KG1 (cell line): ENCODE results near the gene EIF5B.
"Not testable (repeated sequence)": the region's sequence is repeated elsewhere in the genome, so short reads cannot be mapped to it uniquely, and the experiment has no call there.

Source experiments
- DNase-seq: peaks from one replicate; lab custom pipeline; 2025; lab: John Stamatoyannopoulos, UW

EIF5B gene

GRCh38 chr2:99337113-99338028, at the start of gene EIF5B:
Gene EIF5B, plus strand, starts transcription at chr2:99337389. Its CDS starts 166 bp downstream, at chr2:99337555.
- peak; percentile 96 for DNase-seq

GRCh38 chr2:99297994-99298393, 39.2 kb upstream of the EIF5B start:
- DNase-seq: no peak

GRCh38 chr2:99299580-99299979, 37.6 kb upstream of the EIF5B start:
- no peak for DNase-seq

GRCh38 chr2:99301097-99301496, 36.1 kb upstream of the EIF5B start, which contains the start of gene LYG1:
Gene LYG1, minus strand, starts transcription at chr2:99301197. Its CDS starts 5,527 bp downstream, at chr2:99295670.
- not testable (repeated sequence) for DNase-seq

- no peak for DNase-seq
Observed at GRCh38 chr2:99317161-99317872, 19.9 kb upstream of the EIF5B start.

GRCh38 chr2:99317873-99318200, 19.4 kb upstream of the EIF5B start:
- not testable (repeated sequence) for DNase-seq

GRCh38 chr2:99325384-99325783, 11.8 kb upstream of the EIF5B start:
- DNase-seq: no peak

GRCh38 chr2:99335911-99336803, 1.0 kb upstream of the EIF5B start, which contains the start of gene TXNDC9:
Gene TXNDC9, minus strand, starts transcription at chr2:99336333. Its CDS starts 3,123 bp downstream, at chr2:99333210.
- peak; percentile 97 for DNase-seq

GRCh38 chr2:99336804-99337112, 431 bp upstream of the EIF5B start:
- DNase-seq: no peak

- no peak for DNase-seq
Observed at GRCh38 chr2:99338029-99338585, 918 bp downstream of the EIF5B start.

- no peak for DNase-seq
Observed at GRCh38 chr2:99340669-99341236, 3.6 kb downstream of the EIF5B start.

GRCh38 chr2:99342536-99342935, 5.3 kb downstream of the EIF5B start:
- DNase-seq: no peak

GRCh38 chr2:99345446-99345845, 8.3 kb downstream of the EIF5B start:
- DNase-seq: not testable (repeated sequence)

GRCh38 chr2:99346218-99346617, 9.0 kb downstream of the EIF5B start:
- no peak for DNase-seq

GRCh38 chr2:99348173-99348572, 11.0 kb downstream of the EIF5B start:
- DNase-seq: no peak

- DNase-seq: no peak
Observed at GRCh38 chr2:99350194-99350593, 13.0 kb downstream of the EIF5B start.

GRCh38 chr2:99354070-99354469, 16.9 kb downstream of the EIF5B start:
- DNase-seq: no peak

- not testable (repeated sequence) for DNase-seq
Observed at GRCh38 chr2:99354825-99355224, 17.6 kb downstream of the EIF5B start.

- DNase-seq: no peak
Observed at GRCh38 chr2:99356853-99357252, 19.7 kb downstream of the EIF5B start.

- no peak for DNase-seq
Observed at GRCh38 chr2:99365661-99366060, 28.5 kb downstream of the EIF5B start.

GRCh38 chr2:99368854-99369253, 31.7 kb downstream of the EIF5B start:
- not testable (repeated sequence) for DNase-seq
